ENCODE results near the gene CPEB3.

Gene CPEB3

DNA sequence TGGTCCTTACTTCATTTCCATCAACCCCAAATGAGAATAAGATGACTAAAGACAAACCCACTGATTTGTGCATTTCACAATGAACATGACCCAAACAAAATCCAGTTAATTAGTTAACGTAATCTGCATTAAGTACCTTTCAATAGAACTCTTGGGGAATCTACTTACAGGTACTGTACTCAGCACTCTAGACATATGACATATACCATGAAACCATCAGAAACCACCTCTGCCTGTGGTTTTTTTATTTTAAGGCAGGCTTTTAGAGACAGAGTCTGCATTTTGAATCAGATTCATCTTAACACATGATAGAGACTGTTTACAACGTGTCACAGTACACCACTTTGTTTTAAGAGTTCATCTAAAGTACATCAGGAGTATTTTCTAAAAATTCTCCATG lies 198.9 kb downstream of the CPEB3 start:
- TF ChIP-seq, protein P1, sequence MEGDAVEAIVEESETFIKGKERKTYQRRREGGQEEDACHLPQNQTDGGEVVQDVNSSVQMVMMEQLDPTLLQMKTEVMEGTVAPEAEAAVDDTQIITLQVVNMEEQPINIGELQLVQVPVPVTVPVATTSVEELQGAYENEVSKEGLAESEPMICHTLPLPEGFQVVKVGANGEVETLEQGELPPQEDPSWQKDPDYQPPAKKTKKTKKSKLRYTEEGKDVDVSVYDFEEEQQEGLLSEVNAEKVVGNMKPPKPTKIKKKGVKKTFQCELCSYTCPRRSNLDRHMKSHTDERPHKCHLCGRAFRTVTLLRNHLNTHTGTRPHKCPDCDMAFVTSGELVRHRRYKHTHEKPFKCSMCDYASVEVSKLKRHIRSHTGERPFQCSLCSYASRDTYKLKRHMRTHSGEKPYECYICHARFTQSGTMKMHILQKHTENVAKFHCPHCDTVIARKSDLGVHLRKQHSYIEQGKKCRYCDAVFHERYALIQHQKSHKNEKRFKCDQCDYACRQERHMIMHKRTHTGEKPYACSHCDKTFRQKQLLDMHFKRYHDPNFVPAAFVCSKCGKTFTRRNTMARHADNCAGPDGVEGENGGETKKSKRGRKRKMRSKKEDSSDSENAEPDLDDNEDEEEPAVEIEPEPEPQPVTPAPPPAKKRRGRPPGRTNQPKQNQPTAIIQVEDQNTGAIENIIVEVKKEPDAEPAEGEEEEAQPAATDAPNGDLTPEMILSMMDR (IDR thresholded peaks at IDR 0.05; ENCODE audit: low read depth, low read length, missing control alignments), result no peak
- DNase-seq (ENCODE audit: extremely low read depth, low read depth), result no peak
- no peak overlapping the region for H3K4me3 ChIP-seq (replicated peaks; ENCODE audit: low read depth, low read length)

DNA sequence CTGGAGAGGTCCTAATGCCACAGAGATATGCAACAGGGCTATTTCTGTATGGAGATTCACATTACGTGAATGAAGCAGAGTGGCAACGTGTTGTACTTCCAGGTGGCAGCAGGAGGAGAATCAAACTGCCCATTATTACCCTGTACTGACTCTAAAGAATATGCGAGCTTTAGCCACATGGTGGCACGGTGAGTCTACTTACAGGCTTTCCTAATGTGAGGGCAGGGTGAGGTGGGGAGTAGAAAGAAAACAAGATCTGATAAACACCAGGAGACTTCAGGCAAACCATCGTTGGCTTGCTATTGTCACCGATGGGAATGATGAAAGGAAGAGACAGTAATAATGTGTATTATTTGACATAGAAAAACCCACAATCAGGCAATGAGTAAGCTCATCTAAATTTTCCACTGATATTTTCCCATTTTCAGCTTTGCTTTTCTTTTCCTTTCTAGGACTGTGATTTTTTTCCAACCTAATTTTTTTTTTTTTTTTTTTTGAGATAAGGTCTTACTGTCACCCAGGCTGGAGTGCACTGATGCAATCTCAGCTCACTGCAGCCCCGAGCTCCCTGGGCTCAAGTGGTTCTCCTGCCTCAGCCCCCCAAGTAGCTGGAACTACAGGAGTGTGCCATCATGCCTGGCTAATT lies 203.0 kb downstream of the CPEB3 start:
- TF ChIP-seq, protein P1 (IDR thresholded peaks at IDR 0.05; ENCODE audit: low read depth, low read length, missing control alignments), result peak; percentile 74
- peak; percentile 68 for DNase-seq (ENCODE audit: extremely low read depth, low read depth)
- H3K4me3 ChIP-seq (replicated peaks; ENCODE audit: low read depth, low read length), result no peak overlapping the region

DNA sequence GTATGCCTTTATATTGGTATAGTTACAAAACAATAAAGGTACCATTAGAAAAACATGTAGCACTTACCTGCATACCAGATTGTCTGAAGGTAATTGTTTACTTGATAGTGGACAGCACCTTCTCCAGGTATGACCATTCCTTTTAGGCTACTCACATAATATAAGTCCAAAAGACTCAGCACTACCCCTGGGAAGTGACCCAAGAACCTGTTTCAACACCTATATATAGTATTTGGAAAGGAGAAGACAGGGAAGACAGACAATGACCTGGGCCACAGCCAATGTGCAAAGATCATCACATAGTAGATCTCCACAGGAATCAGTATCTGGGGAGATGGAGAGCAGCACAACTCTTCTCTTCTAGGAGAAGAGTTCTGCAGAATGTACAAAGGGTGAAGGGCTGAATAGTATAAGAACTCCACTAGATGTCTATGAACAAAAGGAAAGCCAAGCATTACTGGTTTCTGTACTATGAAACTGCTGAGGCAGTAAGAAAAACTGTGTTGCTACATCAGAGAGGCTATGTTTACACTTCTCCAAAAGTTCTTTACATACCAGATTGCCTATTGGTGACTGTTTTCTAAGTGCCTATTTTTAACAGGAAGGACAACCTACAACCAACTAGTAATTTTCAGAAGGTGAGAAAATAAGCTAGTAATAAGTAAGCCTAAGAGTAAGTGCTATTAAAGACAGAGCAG lies 208.1 kb downstream of the CPEB3 start:
- DNase-seq (ENCODE audit: extremely low read depth, low read depth), result no peak
- TF ChIP-seq, protein P1 (IDR thresholded peaks at IDR 0.05; ENCODE audit: low read depth, low read length, missing control alignments), result no peak
- H3K4me3 ChIP-seq (replicated peaks; ENCODE audit: low read depth, low read length), result no peak overlapping the region

DNA sequence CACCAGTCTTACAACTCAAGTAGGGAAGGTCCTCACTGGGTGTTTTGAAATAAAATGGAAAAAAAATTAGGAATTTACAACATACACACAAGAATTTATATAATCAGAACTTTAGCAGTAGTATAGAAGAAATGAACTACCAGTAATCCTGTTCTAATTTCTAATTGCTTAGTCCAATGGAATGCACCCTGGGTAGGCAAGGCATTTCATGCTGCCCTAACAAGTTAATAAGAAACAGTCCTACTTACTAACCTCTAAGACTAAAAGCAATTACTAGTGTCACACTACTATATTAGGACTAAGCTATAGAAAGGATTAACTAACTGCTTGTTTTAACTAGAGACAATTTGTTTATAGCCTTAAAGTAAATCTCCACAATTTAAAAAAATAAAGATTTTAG lies 209.2 kb downstream of the CPEB3 start:
- H3K4me3 ChIP-seq (replicated peaks; ENCODE audit: low read depth, low read length), result no peak overlapping the region
- no peak for DNase-seq (ENCODE audit: extremely low read depth, low read depth)

DNA sequence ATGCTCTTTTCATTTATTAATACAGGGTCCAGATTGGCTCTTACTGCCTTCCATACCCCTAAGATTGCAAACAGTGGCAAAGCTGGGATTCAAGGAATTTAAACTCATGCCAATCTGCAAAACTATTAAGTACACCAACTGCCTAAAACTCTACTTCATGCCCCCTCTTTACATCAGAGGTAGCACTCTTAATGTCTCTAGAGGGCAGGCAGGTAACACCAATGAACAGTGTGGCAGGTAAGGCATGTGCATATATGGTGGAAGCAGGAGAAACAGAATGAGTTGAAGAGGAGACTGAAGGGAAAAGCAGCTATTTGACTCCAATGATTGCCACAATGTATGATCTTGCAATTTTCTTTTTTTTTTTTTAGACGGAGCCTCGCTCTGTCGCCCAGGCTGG lies 210.6 kb downstream of the CPEB3 start:
- H3K4me3 ChIP-seq (replicated peaks; ENCODE audit: low read depth, low read length), result no peak overlapping the region
- DNase-seq (ENCODE audit: extremely low read depth, low read depth), result no peak
- TF ChIP-seq, protein P1 (IDR thresholded peaks at IDR 0.05; ENCODE audit: low read depth, low read length, missing control alignments), result no peak

More for the DNA sequence above, 209.2 kb downstream of the CPEB3 start:
- TF ChIP-seq, protein P1 (IDR thresholded peaks at IDR 0.05; ENCODE audit: low read depth, low read length, missing control alignments), result no peak

DNA sequence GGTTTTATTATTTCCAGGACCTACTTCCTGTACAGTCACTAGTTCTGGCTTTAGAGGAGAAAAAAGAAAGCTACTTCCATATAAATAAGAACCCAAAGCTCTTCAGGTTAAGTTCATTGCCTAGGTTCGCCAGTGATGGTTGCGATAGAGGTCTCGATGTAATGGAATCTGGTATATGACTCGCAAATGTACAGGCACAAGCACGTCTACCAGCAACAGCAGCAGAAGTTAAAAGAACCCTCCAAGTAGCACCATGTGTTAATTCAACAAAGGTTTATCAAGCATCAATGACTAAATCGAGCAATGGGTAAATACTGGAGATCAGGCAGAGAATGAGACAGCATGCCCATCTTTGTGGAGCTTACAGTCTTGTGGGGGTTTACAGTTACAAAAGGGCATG lies 211.9 kb downstream of the CPEB3 start:
- TF ChIP-seq, protein P1 (IDR thresholded peaks at IDR 0.05; ENCODE audit: low read depth, low read length, missing control alignments), result no peak
- DNase-seq (ENCODE audit: extremely low read depth, low read depth), result no peak
- no peak overlapping the region for H3K4me3 ChIP-seq (replicated peaks; ENCODE audit: low read depth, low read length)
